BJ (cell line): ENCODE results near the gene FBXL14. TPM values are rescaled to one million over a fixed set of nuclear protein-coding genes. Genes with fewer than 3 reads are reported as not detected.

Experiments used
- CTCF ChIA-PET: fragments of 350-600 bp; formaldehyde crosslinking; extraction: SDS; loops from one replicate; lab custom pipeline; 2021; ENCODE audit warnings: antibody characterized with exemption, inconsistent platforms; lab: Yijun Ruan, JAX
- POLR2A ChIA-PET: fragments of 300-600 bp; sonication (Branson Sonifier 250); formaldehyde crosslinking; extraction: SDS; loops from one replicate; lab custom pipeline; 2021; ENCODE audit warnings: antibody characterized with exemption; lab: Charles Lee
- DNase-seq: peaks from one replicate; pipeline ENCODE4 v3.0.0-alpha.2; 2011; ENCODE audit warnings: low read depth
- H3K27me3 ChIP-seq: 2 replicates; pipeline ENCODE4 v1.6.0; 2011; ENCODE audit warnings: low read length; ENCODE audit not compliant: control insufficient read depth, insufficient read depth
- H3K36me3 ChIP-seq: 2 replicates; pipeline ENCODE4 v1.5.1; 2011; ENCODE audit warnings: low read length; ENCODE audit not compliant: control insufficient read depth, insufficient read depth
- H3K4me3 ChIP-seq: 2 replicates; pipeline ENCODE4 v1.5.1; 2011; ENCODE audit warnings: low read depth, mild to moderate bottlenecking, control low read depth, low read length
- polyA plus RNA-seq: library from polyadenylated mRNA; depleted of rRNA; stranded (reverse); fragments of >200 nt; gene quantifications from 2 replicates; pipeline ENCODE4 v1.2.3, GENCODE V29; 2011
- TF ChIP-seq, protein P1 (sequence below): IDR thresholded peaks from 2 replicates; pipeline ENCODE4 v1.5.1; 2011; ENCODE audit warnings: low read depth, mild to moderate bottlenecking, control low read depth, inconsistent platforms, low read length, moderate library complexity; ENCODE audit not compliant: insufficient read depth

FBXL14 gene
- polyA plus RNA-seq, 1 experiment = 9.4 TPM

DNA sequence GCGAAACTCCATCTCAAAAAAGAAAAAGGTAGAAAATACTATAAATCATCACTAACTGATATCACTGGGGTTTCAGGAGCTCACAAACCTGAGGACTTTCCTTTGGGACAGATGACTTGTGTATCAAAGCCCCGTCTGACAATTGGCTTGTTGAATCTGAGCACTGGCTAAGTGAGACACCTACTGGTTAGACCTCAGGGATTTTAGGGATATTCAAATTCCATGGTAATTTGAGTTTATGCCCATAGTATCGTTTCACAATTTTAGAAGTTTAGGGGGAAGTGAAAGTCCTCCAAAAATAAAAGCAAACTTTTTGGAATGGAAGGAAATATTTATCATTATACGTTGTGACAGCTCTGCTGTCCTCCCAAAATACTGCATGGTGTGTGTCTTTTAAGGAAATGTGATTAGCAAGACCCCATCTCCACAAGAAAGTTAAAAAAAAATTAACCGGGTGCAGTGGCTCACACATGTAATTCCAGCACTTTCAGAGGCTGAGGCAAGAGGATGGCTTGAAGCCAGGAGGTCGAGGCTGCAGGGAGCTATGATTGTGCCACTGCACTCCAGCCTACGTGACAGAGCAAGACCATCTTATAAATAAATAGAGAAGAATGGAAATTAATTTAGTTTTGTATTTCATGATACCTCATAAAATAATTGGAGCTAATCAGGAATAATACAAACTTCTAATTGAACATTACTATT, 49.2 kb downstream of the FBXL14 start:
- Histone ChIP-seq H3K36me3 (no peaks in the 10 kb centered on the region), H3K4me3 (no peak overlapping the region), H3K27me3 (no peaks in the 10 kb centered on the region)
- TF ChIP-seq, protein P1, sequence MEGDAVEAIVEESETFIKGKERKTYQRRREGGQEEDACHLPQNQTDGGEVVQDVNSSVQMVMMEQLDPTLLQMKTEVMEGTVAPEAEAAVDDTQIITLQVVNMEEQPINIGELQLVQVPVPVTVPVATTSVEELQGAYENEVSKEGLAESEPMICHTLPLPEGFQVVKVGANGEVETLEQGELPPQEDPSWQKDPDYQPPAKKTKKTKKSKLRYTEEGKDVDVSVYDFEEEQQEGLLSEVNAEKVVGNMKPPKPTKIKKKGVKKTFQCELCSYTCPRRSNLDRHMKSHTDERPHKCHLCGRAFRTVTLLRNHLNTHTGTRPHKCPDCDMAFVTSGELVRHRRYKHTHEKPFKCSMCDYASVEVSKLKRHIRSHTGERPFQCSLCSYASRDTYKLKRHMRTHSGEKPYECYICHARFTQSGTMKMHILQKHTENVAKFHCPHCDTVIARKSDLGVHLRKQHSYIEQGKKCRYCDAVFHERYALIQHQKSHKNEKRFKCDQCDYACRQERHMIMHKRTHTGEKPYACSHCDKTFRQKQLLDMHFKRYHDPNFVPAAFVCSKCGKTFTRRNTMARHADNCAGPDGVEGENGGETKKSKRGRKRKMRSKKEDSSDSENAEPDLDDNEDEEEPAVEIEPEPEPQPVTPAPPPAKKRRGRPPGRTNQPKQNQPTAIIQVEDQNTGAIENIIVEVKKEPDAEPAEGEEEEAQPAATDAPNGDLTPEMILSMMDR = peak; percentile 36
- no peak for DNase-seq
- ChIA-PET POLR2A (no interaction called here), CTCF (interaction anchor here (0.6 to 2.3 kb wide), 8 partner anchors 8 to 428 kb away, joined by 3 to 23 read pairs (median 3); no protein-coding TSS in a partner anchor)

DNA sequence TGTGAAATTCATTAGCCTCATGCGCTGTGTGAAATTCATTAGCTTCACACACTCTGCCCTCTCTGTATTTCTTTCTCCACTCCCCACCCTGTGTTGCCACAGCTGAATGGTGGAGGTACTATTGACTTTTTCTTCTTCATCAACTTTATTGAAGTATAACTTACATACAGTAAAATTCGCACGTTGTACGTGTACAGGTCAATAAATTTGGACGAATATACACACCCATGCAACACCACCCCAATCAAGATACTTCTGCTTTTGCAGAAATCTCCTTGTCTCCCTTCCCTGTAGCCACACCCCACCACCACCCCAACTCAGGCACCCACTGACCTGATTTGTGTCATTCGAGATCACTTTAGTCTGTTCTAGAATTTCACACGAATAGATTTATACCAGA, 51.8 kb downstream of the FBXL14 start:
- no peaks in the 10 kb centered on the region for H3K27me3 ChIP-seq
- no peak overlapping the region for H3K4me3 ChIP-seq
- no peaks in the 10 kb centered on the region for H3K36me3 ChIP-seq
- no peak for DNase-seq
- CTCF ChIA-PET = interaction anchor here (0.9 kb wide), 1 partner anchor 9 kb away, joined by 3 read pairs; no protein-coding TSS in a partner anchor
- TF ChIP-seq, protein P1 = no peak
- POLR2A ChIA-PET = no interaction called here

- POLR2A ChIA-PET = no interaction called here
- CTCF ChIA-PET = interaction anchor here (0.6 kb wide), 1 partner anchor 637 kb away, joined by 3 read pairs; no protein-coding TSS in a partner anchor
- no peaks in the 10 kb centered on the region for H3K27me3 ChIP-seq
- DNase-seq = no peak
- no peaks in the 10 kb centered on the region for H3K36me3 ChIP-seq
- no peak overlapping the region for H3K4me3 ChIP-seq
- TF ChIP-seq, protein P1 = no peak
Measured at GRCh38 chr12:1540690-1541089, 53.7 kb downstream of the FBXL14 start.

DNA sequence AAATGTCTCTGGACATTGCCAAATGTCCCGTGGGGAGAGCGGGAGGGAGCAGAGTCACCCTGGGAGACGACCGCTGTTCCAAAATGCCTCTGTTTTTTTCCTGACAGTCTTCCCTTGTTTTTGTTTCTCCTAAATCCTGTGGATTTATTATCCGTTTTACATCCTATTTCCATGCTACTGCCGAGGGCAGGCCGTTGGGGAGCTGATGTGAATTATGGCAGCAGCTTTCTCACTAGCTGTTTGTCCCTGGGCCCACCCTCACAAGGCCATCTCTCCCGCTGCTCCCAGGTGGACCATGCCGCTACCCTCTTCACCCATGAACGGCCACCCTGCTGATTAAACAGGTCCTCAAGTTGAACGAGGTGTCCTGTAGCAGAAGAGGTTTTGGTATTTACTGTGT, 55.2 kb downstream of the FBXL14 start:
- H3K27me3 ChIP-seq = no peaks in the 10 kb centered on the region
- ChIA-PET CTCF (interaction anchor here (1.0 to 1.7 kb wide), 2 partner anchors 14 to 421 kb away, joined by 3 to 5 read pairs; no protein-coding TSS in a partner anchor), POLR2A (no interaction called here)
- no peaks in the 10 kb centered on the region for H3K36me3 ChIP-seq
- DNase-seq = no peak
- TF ChIP-seq, protein P1 = no peak
- H3K4me3 ChIP-seq = no peak overlapping the region

GRCh38 chr12:1536817-1537216, 57.6 kb downstream of the FBXL14 start:
- H3K4me3 ChIP-seq = no peak overlapping the region
- TF ChIP-seq, protein P1 = no peak
- DNase-seq = no peak
- POLR2A ChIA-PET = no interaction called here
- H3K36me3 ChIP-seq = peaks cover 1% of the 10 kb centered on the region; the same call in 1 of the 2 replicates
- CTCF ChIA-PET = interaction anchor here (0.7 to 1.5 kb wide), 3 partner anchors 9 to 419 kb away, joined by 3 to 4 read pairs (median 3); no protein-coding TSS in a partner anchor
- H3K27me3 ChIP-seq = no peaks in the 10 kb centered on the region
